Adipose tissue (tissue), 3 donors: Measurements from ENCODE around the gene TTC23. TPM values are rescaled to one million over a fixed set of nuclear protein-coding genes. Genes with fewer than 3 reads are reported as not detected.

ENCODE experiments used
- H3K27ac ChIP-seq: one replicate; pipeline ENCODE4 v1.5.1; 2013; ENCODE audit warnings: low read depth, low read length
- WGBS, 3 donors: extraction: QIAGEN DNeasy Blood & Tissue Kit; methylation state at CpG; one replicate each; pipeline ENCODE4 v1.1.7; 2013; 5-methylcytosine and 5-hydroxymethylcytosine counted together
- polyA plus RNA-seq, 3 donors: library from polyadenylated mRNA; stranded (reverse); fragments of 200-250 nt; gene quantifications; one replicate each; pipeline ENCODE4 v1.2.3, GENCODE V29; 2013
- donor health status: healthy with polysubstance abuse.
- donor health status: Bipolar disorder and iron deficiency.
- donor health status: healthy.

Gene TTC23
- polyA plus RNA-seq, 3 donors, result 6.2 to 9.7 (median 8.8) TPM

DNA sequence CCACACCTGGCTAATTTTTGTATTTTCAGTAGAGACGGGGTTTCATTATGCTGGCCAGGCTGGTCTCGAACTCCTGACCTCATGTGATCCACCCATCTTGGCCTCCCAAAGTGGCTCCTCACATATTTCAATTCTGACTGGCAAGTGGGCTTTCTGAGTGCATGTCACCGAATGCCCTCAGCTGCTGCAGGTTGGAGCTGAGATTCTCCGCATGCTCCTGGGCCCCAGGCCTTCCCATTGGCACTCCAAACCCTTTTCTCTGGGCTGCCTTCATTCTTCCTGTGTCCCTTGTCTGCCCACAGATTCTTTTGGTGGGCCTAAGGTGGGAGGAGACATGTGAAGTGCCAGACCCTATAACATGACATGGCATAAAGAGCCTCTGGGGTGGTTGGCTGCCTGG is 77.2 kb downstream of the TTC23 start:
- H3K27ac ChIP-seq, result no peak overlapping the region
- 96 to 98% (median 98%) methylated on average over 4 of the region's 4 CpGs for WGBS, 3 donors

DNA sequence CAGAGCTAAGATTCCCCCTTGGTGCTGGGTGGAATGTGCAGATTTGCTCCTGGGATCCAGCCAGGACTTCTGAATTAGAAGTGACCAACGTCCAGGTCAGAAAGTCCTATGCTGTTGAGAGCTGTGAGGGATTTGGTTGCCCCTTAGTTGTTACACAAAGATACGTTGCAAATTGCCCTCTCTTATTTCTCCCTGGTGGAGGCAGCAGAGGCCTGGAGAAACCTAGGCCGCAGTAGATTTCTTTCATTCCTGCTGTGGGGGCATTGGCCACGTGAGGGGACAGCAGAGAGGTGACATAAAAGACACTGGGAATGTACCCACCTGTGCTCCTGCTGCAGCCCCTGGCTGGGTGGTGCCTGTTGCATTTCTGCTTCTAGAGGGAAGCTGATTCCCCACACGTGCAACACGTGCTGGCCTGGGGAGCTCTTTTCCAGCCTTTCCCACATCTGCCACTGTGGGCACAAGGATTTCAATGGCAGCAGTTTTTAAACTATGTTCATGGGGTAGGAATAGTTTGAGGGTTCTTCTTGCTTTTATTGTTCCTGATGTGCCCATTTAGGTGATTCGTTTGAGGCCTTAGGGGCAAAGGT is 78.8 kb downstream of the TTC23 start:
- 70 to 82% (median 75%) methylated on average over 7 of the region's 7 CpGs for WGBS, 3 donors
- no peak overlapping the region for H3K27ac ChIP-seq

DNA sequence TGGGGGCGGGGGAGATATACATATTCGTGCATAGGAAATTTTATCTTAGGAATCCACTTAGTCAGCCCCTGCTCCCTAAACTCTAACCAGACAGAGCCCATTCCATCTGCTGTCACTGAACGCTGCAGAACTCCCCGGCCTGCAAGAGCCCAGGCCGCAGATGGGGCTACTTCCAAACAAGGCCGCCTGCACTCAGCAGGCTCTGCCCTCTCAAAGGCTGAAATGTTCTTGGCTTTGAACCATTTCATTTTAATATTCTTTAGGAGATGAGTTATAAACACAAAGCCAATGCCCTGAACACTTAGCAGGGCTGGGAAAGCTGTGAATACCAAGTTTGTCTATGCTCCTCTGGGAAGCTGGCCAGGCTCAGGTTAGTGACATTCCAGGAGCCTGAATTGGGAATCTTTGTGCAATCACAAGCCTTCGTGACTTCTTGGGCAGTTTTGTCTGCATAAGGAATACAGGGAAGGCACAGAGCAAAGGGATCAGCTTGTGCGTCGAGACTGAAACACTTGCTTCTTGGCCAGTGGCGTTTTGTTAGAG is 79.5 kb downstream of the TTC23 start:
- WGBS, 3 donors, result 67 to 75% (median 70%) methylated on average over 10 of the region's 10 CpGs

DNA sequence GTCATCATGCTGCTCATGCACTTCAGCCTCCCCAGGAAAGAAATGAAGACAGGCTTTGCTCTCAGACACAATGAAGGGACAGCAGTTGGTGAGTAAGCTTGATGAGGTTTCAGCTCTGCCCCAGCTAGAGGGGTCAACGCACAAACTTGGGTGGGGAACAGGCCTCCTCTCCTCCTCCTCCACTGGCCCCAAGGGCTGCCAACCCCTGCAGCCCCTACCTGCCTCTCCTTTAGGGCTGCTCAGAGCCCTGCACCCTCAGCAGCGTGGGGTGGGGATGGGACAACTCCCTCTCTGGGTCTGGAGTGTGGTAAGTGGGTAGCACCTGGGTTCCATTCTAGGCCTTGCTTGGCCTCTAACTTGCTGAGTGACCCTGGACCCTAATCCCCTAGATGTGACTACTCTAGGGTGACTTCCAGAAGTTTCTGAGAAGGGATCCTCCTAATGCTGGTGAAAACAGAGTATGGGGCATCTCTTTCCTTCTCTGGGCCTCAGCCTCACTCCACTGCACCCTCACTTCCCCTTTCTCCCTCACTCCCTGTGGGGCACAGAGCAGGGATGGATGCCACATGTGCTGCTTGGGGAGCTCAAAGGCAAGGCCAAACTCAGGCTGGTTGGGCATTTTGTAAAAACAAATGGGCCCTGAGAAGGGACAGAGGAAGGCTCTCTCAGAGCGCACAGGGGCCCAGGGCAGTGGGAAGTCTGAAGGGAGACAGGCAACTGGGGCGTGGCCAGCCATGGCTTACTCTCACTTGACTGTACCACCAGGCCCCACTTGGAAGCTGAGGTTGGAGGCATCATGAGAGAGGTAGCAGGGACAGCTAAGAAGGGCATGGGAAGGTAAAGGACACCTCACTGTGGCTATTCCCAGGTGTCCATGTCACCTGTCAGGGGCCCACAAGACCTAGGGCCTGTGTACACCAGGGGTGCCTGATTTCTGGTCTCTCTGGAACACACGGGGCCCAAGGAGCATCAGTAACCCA is 80.5 kb downstream of the TTC23 start:
- no peak overlapping the region for H3K27ac ChIP-seq
- WGBS, 3 donors, result 94 to 99% (median 96%) methylated on average over 5 of the region's 5 CpGs

More for the DNA sequence above, 79.5 kb downstream of the TTC23 start:
- no peak overlapping the region for H3K27ac ChIP-seq

DNA sequence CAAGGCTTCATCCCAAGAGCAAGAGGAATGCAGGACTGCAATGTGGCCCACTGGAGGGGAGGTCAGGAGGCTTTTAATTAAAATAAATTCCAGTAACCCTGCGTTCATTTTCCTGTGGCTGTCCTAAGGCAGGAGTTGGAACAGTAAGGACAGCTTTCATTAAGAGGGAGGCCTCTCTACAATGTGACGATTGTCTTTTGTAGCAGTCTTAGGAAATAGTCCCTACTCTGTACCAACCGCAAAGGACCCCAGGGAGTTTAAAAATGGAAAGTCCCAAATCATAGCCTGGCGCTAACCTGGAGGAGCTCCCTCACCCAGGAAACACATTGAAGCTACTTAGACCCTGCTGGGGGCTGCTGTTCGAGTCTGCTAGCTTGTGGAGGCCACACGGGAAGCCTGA is 81.7 kb downstream of the TTC23 start:
- WGBS, 3 donors, result 76 to 90% (median 77%) methylated on average over 6 of the region's 6 CpGs
- H3K27ac ChIP-seq, result no peak overlapping the region

DNA sequence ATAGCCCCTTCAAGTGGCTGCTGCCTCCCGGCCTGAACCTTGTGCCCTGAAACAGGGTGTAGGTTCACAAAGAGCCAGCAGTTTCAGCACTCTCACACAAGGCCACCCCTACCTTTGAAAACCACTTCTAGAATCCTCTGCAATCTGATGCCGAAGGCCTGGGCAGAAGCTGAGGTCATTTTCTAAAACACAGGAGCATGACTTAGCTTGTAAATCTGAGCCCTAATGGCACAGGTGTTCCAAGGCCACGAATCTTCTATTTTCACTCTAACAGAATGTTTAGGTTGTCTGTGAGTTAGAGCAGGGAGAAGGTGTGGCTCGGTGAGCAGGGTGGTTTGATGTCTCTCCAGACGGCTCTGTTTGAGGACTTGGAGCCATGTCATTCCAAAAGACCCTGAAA is 82.2 kb downstream of the TTC23 start:
- WGBS, 3 donors, result 78 to 89% (median 81%) methylated on average over 5 of the region's 5 CpGs
- H3K27ac ChIP-seq, result no peak overlapping the region

DNA sequence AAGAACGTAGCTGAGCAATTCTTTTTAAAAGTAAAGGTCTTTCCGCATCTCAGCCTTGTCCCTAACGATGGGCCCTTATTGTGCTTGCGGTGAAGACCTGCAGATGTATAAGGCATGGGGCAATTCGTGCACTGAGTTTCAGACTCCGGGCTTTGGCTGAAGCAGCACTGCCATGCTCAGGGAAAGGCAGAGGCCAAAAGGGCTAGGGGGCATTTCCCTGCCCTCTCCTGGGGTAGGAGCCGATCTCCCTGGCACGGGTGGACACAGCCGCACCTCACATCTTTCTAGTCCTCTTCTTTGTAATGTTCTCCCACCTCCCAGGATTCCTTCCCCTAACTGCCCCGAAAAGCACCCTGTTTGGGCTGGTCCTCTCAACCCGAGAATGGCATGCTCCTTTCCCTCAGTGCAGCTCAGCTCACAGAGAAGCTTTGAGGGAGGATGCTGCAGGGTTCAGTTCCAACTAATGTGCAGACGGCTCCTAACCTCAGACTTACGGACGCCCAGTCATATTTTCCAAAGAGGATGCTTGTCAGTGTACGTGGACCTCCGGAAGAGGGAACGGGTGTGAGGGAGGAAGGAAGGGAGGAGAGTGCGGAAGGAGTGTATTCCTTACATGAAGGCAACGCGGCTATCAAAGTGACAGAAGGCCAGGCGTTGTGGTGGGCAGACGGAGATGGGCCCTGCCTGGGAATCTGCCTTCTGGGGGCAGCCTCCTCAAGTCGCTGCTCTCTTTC is 83.3 kb downstream of the TTC23 start:
- no peak overlapping the region for H3K27ac ChIP-seq
- WGBS, 3 donors, result 85 to 90% (median 88%) methylated on average over 23 of the region's 23 CpGs

DNA sequence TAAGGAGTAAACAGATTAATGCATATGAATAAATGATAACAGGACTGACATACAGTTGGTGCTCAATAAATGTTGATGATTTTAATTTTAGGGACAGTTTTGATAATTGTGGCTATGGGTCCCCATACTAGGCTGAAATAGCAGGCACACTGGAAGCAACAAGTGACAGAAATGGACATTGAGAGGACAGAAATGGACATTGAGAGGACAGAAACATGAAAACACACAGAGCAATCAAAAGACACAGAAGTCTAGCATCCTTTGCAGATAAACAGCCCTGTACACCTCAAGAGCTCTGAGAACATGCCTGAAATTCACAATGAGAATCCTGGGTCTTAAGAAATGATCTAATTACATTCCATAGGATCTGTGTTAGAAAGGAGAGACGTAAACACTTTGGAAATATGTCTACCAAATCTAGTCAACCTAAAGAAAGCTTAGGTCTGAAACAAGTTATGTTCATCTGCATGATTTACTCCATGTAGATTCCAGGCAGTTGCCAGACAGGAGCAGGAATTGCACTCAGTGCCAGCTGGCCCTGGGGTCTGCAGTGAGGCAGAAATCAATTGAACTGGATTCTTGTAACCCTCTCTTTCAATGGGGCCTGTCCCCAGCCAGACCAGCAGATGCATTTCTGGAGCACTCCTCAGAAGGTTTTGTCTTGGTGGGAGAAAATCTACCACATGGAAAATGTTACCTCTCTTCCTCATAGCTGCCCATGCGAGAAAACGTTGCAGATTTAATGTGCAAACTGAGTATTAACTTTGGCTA is 84.2 kb downstream of the TTC23 start:
- no peak overlapping the region for H3K27ac ChIP-seq
- WGBS, 3 donors, result 88 to 92% (median 91%) methylated on average over 3 of the region's 3 CpGs

DNA sequence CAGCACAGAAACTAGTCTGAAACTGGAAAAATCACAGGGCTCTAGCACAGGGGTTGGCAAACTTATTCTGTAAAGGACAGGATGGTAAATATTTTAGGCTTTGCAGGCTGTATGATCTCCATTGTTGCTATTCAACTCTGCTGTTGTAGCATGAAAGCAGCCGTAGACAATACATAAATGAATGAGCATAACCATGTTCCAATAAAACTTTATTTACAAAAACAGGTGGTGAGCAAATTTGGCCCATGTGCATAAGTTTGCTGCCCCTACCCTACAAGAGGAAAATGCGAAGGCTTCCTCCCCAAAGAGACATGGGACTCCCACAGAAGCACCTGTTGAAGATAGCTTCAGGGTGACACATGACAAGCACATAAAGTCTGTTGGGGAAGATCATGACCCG is 85.3 kb downstream of the TTC23 start:
- no peak overlapping the region for H3K27ac ChIP-seq
- 93 to 99% (median 95%) methylated on average over 3 of the region's 3 CpGs for WGBS, 3 donors

DNA sequence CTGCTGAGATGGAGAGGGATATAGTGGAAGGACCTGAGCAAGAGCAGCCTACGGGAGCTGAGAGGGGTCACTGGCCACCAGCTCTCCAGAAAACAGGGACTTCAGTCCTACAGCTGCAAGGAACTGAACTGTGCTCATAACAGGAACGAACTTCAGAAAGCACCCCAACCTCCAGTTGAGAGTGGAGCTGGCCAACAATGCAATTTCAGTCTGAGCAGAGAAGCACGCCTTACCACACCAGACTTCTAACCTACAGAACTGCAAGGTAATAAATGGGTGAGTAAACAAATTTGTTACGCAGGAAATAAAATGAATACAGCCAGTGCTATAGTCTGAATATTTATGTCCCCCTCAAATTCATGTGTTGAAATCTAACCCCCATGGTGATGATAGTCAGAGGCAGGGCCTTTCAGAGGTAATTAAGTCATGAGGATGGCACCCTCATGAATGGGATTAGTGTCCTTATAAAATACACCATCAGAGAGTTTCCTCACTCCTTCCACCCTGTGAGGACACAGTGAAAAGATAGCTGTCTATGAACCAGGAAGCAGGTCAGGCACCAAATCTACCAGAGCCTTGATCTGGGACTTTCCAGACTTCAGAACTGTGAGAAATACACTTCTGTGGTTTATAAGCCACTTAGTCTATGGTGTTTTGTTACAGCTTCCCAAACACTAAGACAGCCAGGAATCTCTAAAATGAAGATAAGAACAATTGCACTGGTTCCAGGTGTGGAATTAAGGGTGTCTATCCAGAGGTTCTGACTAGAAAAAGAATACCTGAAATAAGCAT is 85.9 kb downstream of the TTC23 start:
- 83 to 93% (median 90%) methylated on average over 4 of the region's 4 CpGs for WGBS, 3 donors
- H3K27ac ChIP-seq, result no peak overlapping the region

DNA sequence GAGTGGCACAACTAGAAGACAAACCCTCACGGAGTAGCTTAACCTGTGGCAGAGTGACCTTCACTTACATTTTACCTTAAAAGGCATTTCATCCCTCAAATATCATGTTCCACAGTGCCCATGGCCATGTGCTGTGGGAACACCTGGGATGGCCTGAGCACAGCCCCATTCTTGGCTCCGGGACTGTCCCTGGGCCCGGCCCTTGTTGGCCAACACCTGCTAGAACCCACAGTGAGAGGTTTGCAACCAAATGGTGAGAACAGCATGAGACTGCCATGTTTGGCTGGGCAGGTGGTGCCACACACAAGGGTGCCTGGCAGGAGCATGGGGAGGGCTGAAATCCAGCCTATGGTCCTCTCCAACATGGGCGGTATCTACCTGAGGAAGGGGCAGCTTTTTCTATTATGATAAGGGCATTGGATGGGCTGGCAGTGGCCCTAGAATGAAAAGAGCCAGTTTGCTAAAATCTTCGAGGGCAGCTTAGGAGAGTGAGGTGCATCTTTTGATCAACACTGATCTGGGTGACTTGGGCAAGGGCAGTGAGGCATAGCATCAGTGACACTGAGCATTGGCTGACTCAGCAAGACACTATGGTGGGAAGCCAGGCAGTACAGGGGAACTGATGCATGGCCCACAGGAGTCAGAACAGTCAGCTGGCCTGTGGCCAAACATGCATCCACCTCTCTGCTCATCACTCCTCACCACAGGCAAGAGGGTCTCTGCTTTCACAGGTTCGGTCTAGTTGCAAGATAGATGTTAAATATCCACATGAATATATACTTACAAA is 90.6 kb downstream of the TTC23 start:
- no peak overlapping the region for H3K27ac ChIP-seq
- 96 to 99% (median 97%) methylated on average over 6 of the region's 6 CpGs for WGBS, 3 donors

DNA sequence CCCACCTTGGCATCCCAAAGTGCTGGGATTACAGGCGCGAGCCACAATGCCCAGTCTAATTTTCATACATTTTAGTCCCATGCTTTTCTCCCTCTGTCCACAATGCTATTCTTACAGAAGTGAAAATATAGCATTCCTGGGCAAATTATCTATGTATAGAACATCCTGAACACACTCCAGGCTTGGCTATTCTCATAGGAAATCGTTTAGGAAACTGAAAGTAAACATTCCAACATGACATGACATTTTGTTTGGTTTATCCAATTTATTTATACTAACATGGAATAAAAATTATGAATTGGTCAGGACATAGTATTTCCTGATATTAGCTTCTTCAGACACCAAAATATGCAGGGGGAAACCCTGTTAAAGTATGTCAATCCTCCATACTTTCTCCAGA is 91.9 kb downstream of the TTC23 start:
- 63 to 67% (median 66%) methylated on average over 3 of the region's 3 CpGs for WGBS, 3 donors
- H3K27ac ChIP-seq, result no peak overlapping the region

DNA sequence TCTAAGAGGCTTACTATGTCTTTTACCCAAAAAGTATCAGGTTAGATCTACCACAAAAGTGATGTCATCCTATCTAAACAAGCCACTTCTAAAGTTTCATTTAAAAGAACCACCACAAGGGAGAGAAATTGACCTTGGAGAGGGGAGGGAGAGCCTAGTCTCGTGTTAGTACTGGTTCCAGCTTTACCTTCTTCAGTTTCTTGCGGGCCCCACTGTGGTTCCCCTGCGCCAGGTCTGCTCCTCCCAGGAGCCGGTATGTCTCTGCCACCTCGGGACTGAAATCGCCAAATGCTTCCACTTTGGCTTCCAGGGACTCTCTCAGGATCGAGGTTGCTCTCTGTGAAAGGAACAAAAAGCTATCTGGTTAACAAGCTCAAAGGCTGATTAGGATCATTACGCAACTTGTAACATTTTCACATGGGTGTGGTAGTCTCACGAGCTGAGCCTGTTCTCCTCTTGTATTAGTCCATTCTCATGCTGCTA is 93.4 kb downstream of the TTC23 start:
- no peak overlapping the region for H3K27ac ChIP-seq
- WGBS, 3 donors, result 80 to 84% (median 82%) methylated on average over 9 of the region's 9 CpGs

DNA sequence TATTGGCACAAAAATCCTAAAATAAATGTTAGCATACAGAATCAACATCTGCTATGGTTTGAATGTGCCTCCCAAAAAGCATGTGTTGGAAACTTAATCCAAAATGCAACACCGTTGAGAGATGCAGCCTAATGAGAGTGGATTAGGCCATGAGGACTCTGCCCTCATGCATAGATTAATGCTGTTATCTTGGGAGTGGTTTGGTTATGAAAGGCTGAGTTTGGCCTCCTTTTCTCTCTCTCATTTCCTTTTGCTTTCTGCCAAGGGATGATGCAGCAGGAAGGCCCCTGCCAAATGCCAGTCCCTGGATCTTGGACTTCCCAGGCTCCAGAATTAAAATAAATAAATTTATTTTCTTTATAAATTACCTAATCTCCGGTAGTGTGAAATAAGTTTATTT is 95.1 kb downstream of the TTC23 start:
- WGBS, 3 donors, result 50 to 75% (median 64%) methylated on average over 2 of the region's 2 CpGs

DNA sequence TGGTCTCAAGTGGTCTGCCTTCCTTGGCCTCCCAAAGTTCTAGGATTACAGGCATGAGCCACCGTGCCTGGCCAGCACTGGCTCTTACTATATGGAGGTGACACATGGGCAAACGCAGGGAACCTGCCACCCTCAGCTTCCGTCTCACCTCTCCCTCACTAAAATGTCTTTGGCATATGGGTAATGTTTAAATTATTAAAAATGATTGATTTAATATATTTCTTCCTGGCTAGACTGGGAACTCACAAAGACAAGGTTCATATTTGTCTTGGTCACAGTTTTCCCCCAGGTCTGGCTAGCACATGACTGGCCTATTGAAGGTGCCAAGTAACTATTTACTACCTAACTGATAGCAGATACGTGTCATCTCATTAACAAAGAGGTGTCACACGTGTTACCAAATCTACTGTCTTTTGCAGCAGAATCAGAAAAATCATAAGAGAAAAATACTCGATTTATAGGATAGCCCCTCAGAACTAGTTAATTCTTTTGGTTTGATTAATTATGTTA is 96.3 kb downstream of the TTC23 start:
- H3K27ac ChIP-seq, result no peak overlapping the region
- WGBS, 3 donors, result 56 to 80% (median 78%) methylated on average over 6 of the region's 6 CpGs

More for the DNA sequence above, 95.1 kb downstream of the TTC23 start:
- H3K27ac ChIP-seq, result no peak overlapping the region

DNA sequence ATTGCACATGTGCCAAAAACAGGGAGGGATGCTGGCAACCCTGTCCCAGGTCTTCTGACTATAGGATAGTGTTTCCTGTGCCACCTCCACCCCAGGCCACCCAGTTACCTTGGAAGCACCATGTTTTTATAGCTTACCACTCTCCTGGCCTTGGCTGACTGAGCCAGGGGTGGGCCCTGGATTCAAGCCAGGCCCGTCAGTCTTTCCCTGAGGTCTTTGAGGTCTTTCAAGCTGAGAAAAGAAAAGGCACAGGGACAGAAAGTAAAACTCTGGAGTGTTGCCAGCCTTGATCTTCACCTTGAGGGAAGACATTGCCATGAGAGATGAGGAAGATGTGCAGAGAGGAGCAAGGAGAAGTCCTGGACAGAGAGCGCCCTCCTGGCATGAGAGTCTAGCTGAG is 98.2 kb downstream of the TTC23 start:
- H3K27ac ChIP-seq, result no peak overlapping the region
- WGBS, 3 donors, result 75 to 95% (median 78%) methylated on average over 2 of the region's 2 CpGs
